Activated CD8-positive, alpha-beta memory T cell treated with anti-CD3 and anti-CD28 coated beads, Interleukin-2, amount 50 U/mL, for 4 hours (primary cell): ENCODE results near the gene DRG2.

Experiments used
- DNase-seq: peaks from one replicate; pipeline ENCODE4 v3.0.0-alpha.2; 2020

The DRG2 gene

GRCh38 chr17:18076936-18077335, 10.8 kb upstream of the DRG2 start:
- DNase-seq: no peak

GRCh38 chr17:18079543-18079942, 8.2 kb upstream of the DRG2 start:
- DNase-seq: no peak

- no peak for DNase-seq
Measured at GRCh38 chr17:18084256-18084655, 3.5 kb upstream of the DRG2 start.

GRCh38 chr17:18089613-18090012, 1.9 kb downstream of the DRG2 start:
- DNase-seq: no peak

GRCh38 chr17:18093616-18094408, 6.1 kb downstream of the DRG2 start:
- no peak for DNase-seq

- no peak for DNase-seq
Measured at GRCh38 chr17:18094409-18094807, 6.7 kb downstream of the DRG2 start.

GRCh38 chr17:18099516-18099915, 11.8 kb downstream of the DRG2 start:
- DNase-seq: no peak

- no peak for DNase-seq
Measured at GRCh38 chr17:18100616-18101015, 12.9 kb downstream of the DRG2 start.

- DNase-seq: no peak
Measured at GRCh38 chr17:18101828-18102227, 14.1 kb downstream of the DRG2 start.

GRCh38 chr17:18102640-18103039, 14.9 kb downstream of the DRG2 start:
- DNase-seq: no peak

GRCh38 chr17:18105027-18105426, 17.3 kb downstream of the DRG2 start:
- no peak for DNase-seq

- no peak for DNase-seq
Measured at GRCh38 chr17:18105595-18105994, 17.8 kb downstream of the DRG2 start.

- DNase-seq: no peak
Measured at GRCh38 chr17:18106211-18106610, 18.5 kb downstream of the DRG2 start.

- no peak for DNase-seq
Measured at GRCh38 chr17:18107061-18107790, 19.5 kb downstream of the DRG2 start.

GRCh38 chr17:18107971-18108370, 20.2 kb downstream of the DRG2 start:
- no peak for DNase-seq

- DNase-seq: no peak
Measured at GRCh38 chr17:18108401-18109312, 20.9 kb downstream of the DRG2 start, which contains the start of gene MYO15A. Gene MYO15A, plus strand, starts transcription at chr17:18108756. Its CDS starts 10,045 bp downstream, at chr17:18118801.

GRCh38 chr17:18109935-18110485, 22.3 kb downstream of the DRG2 start:
- no peak for DNase-seq

- DNase-seq: no peak
Measured at GRCh38 chr17:18110636-18111145, 22.9 kb downstream of the DRG2 start.

- DNase-seq: no peak
Measured at GRCh38 chr17:18111330-18111971, 23.7 kb downstream of the DRG2 start.

- DNase-seq: no peak
Measured at GRCh38 chr17:18115517-18115916, 27.8 kb downstream of the DRG2 start.

- no peak for DNase-seq
Measured at GRCh38 chr17:18116078-18116477, 28.3 kb downstream of the DRG2 start.

GRCh38 chr17:18117533-18117932, 29.8 kb downstream of the DRG2 start:
- no peak for DNase-seq
